H54 (cell line): ENCODE data around the gene MYO10.

Source experiments
- DNase-seq: peaks from one replicate; pipeline ENCODE4 v3.0.0; 2011; ENCODE audit warnings: low spot score, mixed read lengths; ENCODE audit not compliant: insufficient read length
- FAIRE-seq: peaks from 3 replicates; lab custom pipeline; 2011; peaks lifted over from hg19 to GRCh38; lab: Jason Lieb, UNC
- POLR2A ChIP-seq: IDR thresholded peaks from 2 replicates; pipeline ENCODE4 v1.6.1; 2011; ENCODE audit warnings: low read depth, mild to moderate bottlenecking, low read length

MYO10 gene

DNA sequence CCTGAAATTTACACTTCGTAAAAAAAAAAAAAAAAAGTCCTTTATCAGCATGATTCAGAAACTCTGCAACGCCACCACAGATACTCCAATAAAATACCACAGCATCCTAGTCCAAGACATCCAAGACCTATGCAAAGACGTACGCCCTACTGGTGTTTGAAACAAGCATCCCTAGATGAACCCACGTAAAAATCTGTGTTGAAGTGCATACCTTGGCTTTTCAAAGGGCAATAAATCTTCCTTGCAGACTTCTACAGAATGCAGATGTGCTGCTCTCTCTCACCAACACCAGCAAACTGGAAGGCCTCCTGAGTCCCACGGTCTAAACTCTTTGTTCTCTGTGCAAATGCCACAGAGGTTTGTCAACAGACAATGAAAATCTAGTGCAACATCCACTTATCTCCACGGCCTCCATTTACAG is 38.8 kb downstream of the MYO10 start:
- TF ChIP-seq POLR2A, result no peak
- FAIRE-seq, result no peak
- DNase-seq, result no peak

DNA sequence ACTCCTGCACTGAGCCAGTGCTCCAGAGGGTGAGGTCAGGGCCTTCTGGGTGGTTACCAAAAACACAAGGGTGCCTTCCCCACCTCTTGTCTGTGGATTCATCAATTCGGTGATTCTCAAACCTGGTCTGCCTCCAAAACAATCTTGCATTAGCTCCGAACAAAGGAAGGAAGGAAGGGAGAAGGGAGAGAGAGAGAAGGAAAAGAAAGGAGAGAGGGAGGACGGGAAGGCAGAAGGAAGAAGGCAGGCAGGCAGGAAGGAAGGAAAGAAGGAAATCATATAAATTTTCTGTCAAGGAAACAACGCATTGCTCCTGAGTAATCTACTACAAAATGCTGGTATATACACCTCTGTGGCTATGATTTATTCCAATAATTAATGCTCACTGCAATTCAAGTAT is 39.3 kb downstream of the MYO10 start:
- TF ChIP-seq POLR2A, result no peak
- no peak for FAIRE-seq
- DNase-seq, result no peak

DNA sequence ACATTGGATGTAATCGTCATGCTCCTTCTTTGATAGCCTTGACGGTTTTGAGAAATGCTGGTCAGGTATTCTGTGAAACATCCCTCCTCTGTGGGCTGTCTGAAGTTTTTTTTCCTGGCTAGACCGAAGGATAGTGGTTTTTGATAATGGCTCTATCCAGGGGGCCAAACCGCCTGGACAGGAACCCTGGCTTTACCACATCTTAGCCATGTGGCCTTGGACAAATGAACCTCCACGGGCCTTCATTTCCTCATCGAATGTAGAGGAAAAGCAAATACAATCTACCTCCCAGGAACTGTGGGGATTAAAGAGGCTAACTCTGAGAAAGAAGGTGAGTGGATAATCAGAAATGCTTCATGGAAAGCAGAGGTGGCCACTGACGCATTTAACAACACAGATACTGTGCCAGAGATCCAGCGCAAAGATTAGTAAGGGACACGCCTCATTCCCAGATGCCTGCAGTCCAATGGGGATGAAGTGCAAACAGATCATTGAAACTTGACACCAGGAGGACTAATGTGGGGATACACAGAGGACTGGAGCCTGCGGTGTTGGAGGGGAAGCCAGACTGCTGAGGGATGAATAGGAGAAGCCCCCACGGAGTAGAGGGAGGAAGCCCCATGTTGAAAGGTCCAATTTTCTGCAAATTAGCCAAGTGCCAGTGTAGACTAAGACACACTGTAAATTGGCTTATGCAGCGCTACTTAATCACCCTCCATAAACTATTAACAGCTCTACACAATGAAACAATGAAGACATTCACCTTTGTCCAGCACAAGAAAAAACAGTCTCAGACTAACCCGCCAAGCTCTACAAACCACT is 41.6 kb downstream of the MYO10 start:
- peak; percentile 98 for FAIRE-seq
- DNase-seq, result peak; percentile 84
- TF ChIP-seq POLR2A, result no peak

DNA sequence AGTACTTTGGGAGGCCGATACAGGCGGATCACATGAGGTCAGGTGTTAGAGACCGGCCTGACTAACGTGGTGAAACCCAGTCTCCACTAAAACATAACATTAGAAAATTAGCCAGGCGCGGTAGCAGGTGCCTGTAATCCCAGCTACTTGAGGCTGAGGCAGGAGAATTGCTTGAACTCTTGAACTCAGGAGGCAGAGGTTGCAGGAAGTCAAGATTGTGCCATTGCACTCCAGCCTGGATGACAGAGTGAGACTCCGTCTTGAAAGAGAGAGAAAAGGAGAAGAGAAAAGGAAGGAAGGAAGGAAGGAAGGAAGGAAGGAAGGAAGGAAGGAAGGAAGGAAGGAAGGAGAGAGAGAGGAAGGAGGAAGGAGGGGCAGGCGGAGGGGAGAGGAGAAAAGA is 45.1 kb downstream of the MYO10 start:
- DNase-seq (no peak), FAIRE-seq (no peak)
- TF ChIP-seq POLR2A, result no peak

DNA sequence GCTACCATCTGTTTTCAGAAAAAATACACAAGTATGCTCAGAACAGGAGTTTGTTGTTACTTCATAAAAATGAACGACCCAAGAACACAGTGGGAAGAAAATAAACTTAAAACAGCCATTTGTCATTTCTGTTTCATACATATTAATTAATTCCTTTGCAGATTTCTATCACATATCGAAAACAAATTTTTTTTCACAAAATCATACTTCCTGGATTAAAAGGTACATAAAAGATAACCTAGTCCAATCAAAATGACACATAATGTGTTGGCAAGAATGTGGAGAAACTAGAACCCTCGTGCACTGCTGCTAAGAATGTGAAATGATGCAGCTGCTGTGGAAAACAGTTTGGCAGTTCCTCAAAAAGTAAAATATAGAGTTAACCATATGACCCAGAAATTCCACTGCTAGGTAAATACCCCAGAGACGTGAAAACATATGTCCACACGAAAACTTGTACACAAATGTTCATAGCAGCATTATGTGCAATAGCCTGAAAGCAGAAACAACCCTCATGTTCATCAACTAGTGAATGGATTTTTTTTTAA is 46.0 kb downstream of the MYO10 start:
- DNase-seq (no peak), FAIRE-seq (peak; percentile 6)
- TF ChIP-seq POLR2A, result no peak

DNA sequence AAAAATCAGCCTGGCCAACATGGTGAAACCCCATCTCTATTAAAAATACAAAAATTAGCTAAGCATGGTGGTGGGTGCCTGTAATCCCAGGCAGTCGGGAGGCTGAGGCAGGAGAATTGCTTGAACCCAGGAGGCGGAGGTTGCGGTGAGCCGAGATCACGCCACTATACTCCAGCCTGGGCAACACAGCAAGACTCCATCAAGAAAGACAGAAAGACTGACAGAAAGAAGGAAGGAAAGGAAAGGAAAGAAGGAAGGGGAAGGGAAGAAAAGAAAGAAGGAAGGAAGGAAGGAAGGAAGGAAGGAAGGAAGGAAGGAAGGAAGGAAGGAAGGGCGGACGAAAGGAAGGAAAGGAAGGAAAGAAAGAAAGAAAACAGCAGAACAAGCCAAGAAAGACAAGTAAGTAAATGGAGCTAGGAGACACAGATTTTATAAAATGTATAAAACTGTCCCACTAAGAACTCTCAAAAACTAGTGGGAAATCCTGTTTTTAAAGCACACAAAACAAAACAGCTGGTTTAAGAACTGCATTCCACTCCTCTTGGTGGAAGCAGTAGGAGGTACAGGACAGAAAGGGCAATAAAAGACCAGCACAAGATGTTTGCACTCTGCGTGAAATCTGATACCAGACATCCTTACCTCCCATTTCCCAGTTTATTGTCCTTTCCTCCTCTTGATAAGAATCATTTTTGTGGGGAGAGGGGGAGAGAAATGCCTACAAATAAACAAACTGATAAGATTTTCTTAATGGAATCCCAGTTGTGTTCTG is 46.7 kb downstream of the MYO10 start:
- DNase-seq (no peak), FAIRE-seq (peak; percentile 55)
- TF ChIP-seq POLR2A, result no peak

DNA sequence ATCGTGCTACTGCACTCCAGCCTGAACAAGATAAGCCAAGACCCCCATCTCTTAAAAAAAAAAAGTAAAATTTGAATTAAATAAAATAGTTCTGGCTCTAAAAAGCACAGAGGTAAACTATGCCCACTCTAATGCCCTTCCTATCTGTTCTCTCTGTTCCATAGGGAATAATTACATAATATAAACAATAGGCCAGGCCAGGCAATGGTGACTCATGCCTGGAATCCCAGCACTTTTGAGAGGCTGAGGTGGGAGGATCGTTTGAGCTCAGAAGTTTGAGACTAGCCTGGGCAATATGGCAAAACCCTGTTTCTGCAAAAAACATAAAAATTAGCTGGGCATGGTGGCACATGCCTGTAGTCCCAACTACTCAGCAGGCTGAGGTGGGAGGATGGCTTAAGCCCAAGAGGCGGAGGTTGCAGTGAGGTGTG is 47.4 kb downstream of the MYO10 start:
- FAIRE-seq (peak; percentile 67), DNase-seq (no peak)
- TF ChIP-seq POLR2A, result no peak

DNA sequence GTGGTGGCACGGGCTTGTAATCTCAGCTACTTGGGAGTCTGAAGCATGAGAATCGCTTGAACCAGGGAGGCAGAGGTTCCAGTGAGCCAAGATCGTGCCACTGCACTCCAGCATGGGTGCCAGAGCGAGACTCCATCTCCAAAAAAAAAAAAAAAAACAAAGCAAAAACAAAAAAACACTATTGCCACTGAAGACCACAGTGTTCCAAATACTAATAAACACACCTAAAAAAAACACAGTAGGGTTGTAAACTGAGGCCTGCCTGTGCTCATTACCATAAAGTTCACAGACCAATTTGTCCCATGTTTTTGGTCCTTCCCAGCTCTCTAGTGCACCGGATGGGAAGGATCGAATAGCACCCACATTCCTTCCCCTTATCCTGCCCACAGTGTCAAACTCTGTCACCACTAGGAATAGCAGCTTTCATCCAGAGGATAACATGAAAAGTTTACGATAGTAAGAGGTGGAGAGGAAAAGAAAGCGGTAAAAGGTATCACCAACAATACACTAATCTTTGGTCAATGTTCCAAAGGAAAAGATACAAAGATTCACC is 49.2 kb downstream of the MYO10 start:
- DNase-seq (no peak), FAIRE-seq (no peak)
- TF ChIP-seq POLR2A, result no peak

DNA sequence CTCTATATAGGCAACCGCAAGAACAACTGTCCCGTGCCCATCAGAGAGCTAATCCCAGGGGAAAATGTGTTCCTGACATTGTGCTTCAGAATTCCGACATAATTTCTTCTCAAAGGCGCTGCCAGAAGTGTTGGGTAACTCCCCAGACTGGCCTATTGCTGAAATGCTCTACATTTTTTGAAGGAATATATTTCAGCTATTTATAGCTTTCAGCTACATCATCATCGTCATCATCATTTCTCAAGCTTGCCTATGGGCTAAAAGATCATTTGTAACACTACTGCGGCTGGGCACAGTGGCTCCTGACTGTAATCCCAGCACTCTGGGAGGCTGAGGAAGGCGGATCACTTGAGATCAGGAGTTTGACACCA is 49.7 kb downstream of the MYO10 start:
- DNase-seq (no peak), FAIRE-seq (no peak)
- TF ChIP-seq POLR2A, result no peak

DNA sequence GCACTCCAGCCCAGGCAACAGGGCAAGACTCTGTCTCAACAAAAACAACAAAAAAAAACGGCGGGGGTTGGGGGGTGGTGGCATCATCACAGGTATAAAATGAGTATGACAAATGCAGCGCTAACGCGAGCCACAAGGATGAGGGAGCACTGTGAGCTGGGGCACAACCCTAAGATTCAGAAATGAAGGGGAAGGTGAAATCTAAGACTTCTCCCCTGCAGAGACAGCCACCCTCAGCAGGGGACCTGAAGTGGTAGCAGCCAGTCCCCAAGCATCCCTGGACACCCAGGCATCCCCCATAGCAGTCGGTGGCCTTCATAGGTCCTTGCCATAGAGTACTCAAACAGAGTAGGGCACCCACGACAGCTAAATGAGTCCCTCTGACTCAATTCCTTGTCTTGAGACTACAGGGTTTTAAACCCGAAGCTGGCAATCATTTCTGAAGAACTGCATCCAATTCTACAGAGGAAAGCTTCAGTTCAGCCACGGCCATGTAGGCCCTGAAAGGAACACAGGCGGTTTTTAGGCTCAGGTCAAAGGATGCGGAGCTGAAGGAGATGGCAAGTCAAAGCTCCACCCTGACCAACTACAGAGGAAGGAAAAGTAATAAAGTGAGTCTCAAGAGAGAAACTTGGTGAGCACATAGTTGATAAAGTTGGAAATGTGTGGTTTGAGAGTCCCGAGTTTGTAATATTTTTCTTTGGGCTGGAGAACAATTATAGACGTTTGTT is 50.3 kb downstream of the MYO10 start:
- TF ChIP-seq POLR2A, result no peak
- FAIRE-seq, result no peak
- no peak for DNase-seq

DNA sequence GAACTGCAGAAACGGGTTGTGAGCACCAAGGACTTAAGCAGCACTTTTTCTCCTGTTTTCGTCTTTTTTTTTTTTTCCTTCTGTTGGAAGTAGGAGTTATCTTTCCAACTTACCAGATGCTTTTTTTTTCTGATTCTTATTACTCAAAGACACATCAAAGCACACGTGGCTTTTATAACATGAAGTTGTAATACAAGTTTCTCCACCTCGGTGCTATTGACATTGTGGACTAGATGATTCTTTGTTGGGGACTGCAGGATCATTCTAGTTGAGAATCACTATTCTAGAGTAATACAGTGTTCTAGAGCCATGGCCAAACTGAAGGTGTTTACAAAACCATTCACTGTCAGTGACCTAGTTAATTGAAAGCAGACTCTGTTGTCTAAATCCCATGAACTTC is 51.5 kb downstream of the MYO10 start:
- FAIRE-seq (no peak), DNase-seq (no peak)
- TF ChIP-seq POLR2A, result no peak

DNA sequence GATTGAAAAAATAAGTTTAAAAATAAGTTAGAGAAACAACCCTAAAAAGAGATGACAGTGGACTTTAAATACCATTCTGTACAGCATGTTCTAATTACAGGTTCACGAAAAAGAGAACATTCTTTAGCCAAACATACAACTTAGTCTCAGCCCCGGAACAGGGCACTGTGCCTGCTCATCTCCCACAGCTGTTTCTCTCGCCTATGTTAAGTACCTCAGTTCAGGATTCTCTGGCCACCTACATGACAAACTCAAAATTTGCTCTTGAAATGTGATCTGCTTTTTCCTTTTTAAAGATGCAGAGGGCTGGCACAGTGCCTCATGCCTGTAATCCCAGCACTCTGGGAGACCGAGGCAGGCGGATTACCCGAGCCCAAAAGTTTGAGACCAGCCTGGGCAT is 52.3 kb downstream of the MYO10 start:
- DNase-seq, result no peak
- TF ChIP-seq POLR2A, result no peak

DNA sequence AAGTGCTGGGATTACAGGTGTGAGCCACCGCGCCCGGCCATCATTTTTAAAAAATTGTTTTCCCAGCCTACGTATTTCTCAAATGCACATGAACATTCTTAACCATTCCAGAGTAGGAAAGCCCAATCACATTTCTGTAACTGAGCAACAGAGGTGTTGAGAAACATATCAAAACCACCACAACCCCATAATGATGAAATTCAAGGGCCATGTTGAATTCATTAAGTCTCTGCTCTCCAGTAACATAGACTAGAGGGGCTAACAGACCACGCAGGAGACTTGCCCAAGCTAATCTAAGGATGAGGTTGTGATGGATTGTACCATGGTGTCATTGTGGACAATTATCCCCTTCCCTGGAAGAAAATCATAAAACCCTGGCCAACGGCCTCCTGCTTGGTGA is 52.9 kb downstream of the MYO10 start:
- FAIRE-seq (no peak), DNase-seq (no peak)
- TF ChIP-seq POLR2A, result no peak

More for the DNA sequence above, 52.3 kb downstream of the MYO10 start:
- no peak for FAIRE-seq

DNA sequence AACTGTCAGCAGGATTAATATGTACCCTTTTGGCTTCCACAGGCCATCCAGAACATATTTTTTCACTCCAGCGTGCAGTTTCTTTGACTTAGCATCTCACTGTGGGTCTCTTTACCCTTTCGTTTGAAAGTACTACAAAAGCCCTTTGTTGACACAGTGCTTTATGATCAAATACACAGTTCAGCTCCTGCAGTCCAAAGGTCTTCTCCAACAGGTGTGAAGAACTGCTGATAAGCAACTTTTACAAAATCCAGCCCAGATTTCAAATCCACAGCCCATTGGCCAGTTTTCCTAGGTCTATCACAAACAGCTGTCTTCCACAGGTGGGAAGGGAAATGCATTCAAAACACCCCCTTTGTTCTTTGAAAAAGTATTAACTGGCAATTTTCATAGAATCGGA is 54.8 kb downstream of the MYO10 start:
- no peak for DNase-seq
- no peak for FAIRE-seq
- TF ChIP-seq POLR2A, result no peak
